Endothelial cell of umbilical vein (primary cell): Measurements from ENCODE around the gene CLEC16A.

ENCODE experiments used
- CTCF ChIP-seq, 2 donors: IDR thresholded peaks; 1 replicate in 1 of 2; 2 replicates in 1 of 2; pipeline ENCODE4 v1.5.1; 2011; ENCODE audit warnings: low read length in 2 of 2, mild to moderate bottlenecking in 2 of 2, moderate library complexity in 2 of 2, control low read depth in 1 of 2, inconsistent platforms in 1 of 2, low read depth in 1 of 2; ENCODE audit not compliant: insufficient read depth in 1 of 2; ENCODE audit errors: extremely low read depth in 1 of 2
- EZH2 ChIP-seq: IDR thresholded peaks from 2 replicates; pipeline ENCODE4 v1.6.1; 2012; ENCODE audit warnings: borderline replicate concordance, low read depth, mild to moderate bottlenecking, moderate library complexity, low read length, inconsistent platforms; ENCODE audit not compliant: severe bottlenecking
- JUN ChIP-seq: IDR thresholded peaks from 2 replicates; pipeline ENCODE4 v1.6.1; 2011; ENCODE audit warnings: borderline replicate concordance, low read depth; ENCODE audit not compliant: insufficient read length, insufficient read depth
- MAX ChIP-seq: IDR thresholded peaks from 2 replicates; pipeline ENCODE4 v1.6.1; 2011; ENCODE audit not compliant: insufficient read depth, insufficient read length
- POLR2A ChIP-seq: IDR thresholded peaks from 2 replicates; pipeline ENCODE4 v1.6.1; 2012; ENCODE audit warnings: low read depth, mild to moderate bottlenecking, control low read depth, low read length
- POLR2AphosphoS5 ChIP-seq: IDR thresholded peaks from 2 replicates; pipeline ENCODE4 v1.6.1; 2012; ENCODE audit warnings: low read depth, mild to moderate bottlenecking, control low read depth, low read length, moderate library complexity; ENCODE audit not compliant: insufficient read depth

- TF ChIP-seq MAX (no peak), CTCF (IDR thresholded peaks at IDR 0.05; ENCODE audit: extremely low read depth in 1 of 2, insufficient read depth in 1 of 2, low read depth in 1 of 2, low read length in 2 of 2) (no peak), POLR2A (no peak), EZH2 (no peak), POLR2AphosphoS5 (no peak), JUN (no peak)
Measured at GRCh38 chr16:10931134-10931533, 13.2 kb upstream of the CLEC16A start.
